ENCODE data around the gene ENTPD1. TPM values are rescaled to one million over a fixed set of nuclear protein-coding genes. Genes with fewer than 3 reads are reported as not detected.

ENTPD1 gene
- total RNA-seq, 4 donors from 2014 or later, result 7.2 to 19.3 (median 13.4) TPM

DNA sequence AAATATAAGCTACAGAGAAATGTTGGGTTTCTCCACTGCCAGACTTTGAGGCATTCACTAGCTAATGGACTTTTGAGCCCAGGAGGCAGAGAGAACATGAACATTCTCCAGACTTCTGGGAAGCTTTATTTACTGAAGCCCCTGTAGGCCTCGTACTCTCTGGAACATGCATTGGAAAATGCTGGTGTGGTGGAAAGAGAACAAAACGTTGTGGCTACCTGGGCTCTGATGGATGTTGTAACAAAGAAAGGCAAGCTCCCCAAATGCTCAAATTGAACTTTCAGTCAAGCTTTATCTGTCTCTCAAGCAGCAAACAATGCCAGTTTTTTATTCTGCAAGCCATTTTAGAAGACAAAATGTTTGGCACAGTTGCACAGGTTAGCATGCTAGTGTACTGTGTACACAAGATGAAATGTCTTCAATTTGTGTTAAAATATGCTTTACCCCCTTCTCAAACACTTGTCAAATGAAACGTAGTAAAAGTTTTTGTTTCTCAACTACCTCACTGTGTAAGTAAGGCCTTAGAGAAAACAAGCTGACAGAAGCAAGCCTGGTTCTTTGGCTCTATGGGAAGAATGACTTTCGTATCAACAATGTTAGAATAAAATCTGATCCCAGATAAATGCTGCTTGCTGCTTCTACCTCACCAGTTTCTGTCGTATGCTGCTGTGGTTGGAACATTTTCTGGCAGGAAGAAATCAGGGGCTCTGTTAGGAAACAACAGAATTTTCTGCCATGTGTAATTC is 80.8 kb downstream of the ENTPD1 start:
- Histone ChIP-seq H3K36me3 (no peaks in the 10 kb centered on the region), H3K9me3 (no peaks in the 10 kb centered on the region), H3K4me3 (replicated peaks in 1 of 3) (no peak overlapping the region), H3K27me3 (no peaks in the 10 kb centered on the region), H3K4me1 (peaks cover 21 to 26% of the 10 kb centered on the region in 2 donors), H3K27ac (peak overlapping the region; percentile 41 to 75 (median 49))
- TF ChIP-seq POLR2A (IDR thresholded peaks at IDR 0.05), result no peak
- TF ChIP-seq, protein P1, sequence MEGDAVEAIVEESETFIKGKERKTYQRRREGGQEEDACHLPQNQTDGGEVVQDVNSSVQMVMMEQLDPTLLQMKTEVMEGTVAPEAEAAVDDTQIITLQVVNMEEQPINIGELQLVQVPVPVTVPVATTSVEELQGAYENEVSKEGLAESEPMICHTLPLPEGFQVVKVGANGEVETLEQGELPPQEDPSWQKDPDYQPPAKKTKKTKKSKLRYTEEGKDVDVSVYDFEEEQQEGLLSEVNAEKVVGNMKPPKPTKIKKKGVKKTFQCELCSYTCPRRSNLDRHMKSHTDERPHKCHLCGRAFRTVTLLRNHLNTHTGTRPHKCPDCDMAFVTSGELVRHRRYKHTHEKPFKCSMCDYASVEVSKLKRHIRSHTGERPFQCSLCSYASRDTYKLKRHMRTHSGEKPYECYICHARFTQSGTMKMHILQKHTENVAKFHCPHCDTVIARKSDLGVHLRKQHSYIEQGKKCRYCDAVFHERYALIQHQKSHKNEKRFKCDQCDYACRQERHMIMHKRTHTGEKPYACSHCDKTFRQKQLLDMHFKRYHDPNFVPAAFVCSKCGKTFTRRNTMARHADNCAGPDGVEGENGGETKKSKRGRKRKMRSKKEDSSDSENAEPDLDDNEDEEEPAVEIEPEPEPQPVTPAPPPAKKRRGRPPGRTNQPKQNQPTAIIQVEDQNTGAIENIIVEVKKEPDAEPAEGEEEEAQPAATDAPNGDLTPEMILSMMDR (IDR thresholded peaks at IDR 0.05), result no peak
- intact Hi-C loops (cut with DNase I), result no loop called here
- no peak for DNase-seq
- 44 to 45% methylated on average over 5 of the region's 5 CpGs for WGBS, 2 donors

DNA sequence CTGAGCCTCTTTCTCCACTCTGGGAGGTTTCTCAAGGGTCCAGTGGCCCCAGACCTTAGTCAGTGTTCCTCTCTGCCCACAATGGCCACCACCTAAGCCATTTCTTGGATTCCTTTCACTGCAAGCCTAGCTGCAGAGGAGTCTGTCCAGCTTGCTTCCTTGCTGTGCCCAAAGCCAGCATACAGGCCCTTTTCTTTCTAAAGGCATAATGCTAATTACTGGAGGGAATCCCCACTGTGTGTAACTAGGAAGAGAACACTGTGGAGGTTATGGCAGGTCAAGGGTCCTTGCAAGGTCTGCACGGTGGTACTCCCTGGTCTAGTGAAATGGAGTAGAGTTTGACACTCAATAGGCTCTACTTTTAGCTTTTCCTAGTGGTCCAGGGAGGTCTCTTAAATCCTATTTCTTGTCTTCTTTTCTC is 81.4 kb downstream of the ENTPD1 start:
- 44 to 45% methylated on average over 1 of the region's 1 CpG for WGBS, 2 donors

DNA sequence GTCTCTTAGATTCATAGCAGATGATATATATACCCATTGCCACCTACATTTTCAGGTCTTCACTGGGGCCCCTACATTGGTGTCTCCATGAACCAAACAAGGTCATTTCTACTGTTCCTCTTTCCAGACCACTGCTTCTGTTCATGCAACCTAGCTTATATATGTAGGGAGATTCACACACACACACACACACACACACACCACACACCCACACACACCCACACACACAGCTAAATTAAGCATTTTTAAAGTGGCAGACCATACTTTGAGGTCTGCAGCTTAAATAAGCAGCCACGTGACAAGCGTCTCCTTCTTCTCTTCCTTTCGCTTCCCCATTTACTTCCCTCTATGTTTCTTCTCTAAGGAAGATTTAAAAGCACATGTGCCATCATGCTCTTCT is 81.8 kb downstream of the ENTPD1 start:
- DNase-seq, result no peak
- 91 to 96% methylated on average over 3 of the region's 3 CpGs for WGBS, 2 donors
- intact Hi-C loops (cut with DNase I), result no loop called here
- H3K27ac ChIP-seq, result peak overlapping the region in 2 of 3 donors; percentile 41 to 75
- H3K4me1 ChIP-seq, result peaks cover 21 to 28% of the 10 kb centered on the region in 2 donors
- H3K27me3 ChIP-seq, result no peaks in the 10 kb centered on the region
- H3K4me3 ChIP-seq (replicated peaks in 1 of 3), result no peak overlapping the region
- H3K9me3 ChIP-seq, result no peaks in the 10 kb centered on the region
- TF ChIP-seq, protein P1 (IDR thresholded peaks at IDR 0.05), result no peak
- TF ChIP-seq POLR2A (IDR thresholded peaks at IDR 0.05), result no peak
- no peaks in the 10 kb centered on the region for H3K36me3 ChIP-seq

More for the DNA sequence above, 81.4 kb downstream of the ENTPD1 start:
- no peak for DNase-seq
- Histone ChIP-seq H3K4me3 (replicated peaks in 1 of 3) (no peak overlapping the region), H3K4me1 (peaks cover 21 to 31% of the 10 kb centered on the region in 2 donors), H3K27me3 (no peaks in the 10 kb centered on the region), H3K36me3 (no peaks in the 10 kb centered on the region), H3K9me3 (no peaks in the 10 kb centered on the region), H3K27ac (peak overlapping the region; percentile 41 to 75 (median 49))
- intact Hi-C loops (cut with DNase I), result no loop called here
- TF ChIP-seq POLR2A (IDR thresholded peaks at IDR 0.05), result no peak
- TF ChIP-seq, protein P1 (IDR thresholded peaks at IDR 0.05), result no peak

DNA sequence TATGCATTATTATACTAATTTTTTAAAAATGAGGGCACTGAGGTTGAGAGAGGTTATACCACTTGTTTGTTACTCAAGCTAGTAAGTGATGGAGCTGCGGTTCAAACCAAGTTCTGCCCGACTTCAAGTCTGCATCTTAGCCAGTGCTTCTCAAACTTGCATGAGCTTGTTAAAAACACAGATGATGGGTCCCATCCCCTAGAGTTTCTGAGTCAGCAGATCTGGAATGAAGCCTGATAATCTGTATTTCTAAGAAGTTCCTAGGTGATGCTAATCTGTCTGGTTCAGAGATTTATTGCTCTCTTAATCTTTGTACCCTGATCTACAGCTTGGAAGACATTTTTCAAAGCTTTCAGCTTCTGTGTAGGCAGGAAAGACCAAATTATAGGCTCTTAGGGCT is 84.2 kb downstream of the ENTPD1 start:
- WGBS, 2 donors, result 62 to 85% methylated on average over 2 of the region's 2 CpGs
- Histone ChIP-seq H3K4me1 (peaks cover 21 to 27% of the 10 kb centered on the region in 2 donors), H3K9me3 (no peaks in the 10 kb centered on the region), H3K27me3 (no peaks in the 10 kb centered on the region), H3K36me3 (no peaks in the 10 kb centered on the region), H3K4me3 (replicated peaks in 1 of 3) (no peak overlapping the region), H3K27ac (no peak overlapping the region)
- TF ChIP-seq POLR2A (IDR thresholded peaks at IDR 0.05), result no peak
- TF ChIP-seq, protein P1 (IDR thresholded peaks at IDR 0.05), result no peak
- intact Hi-C loops (cut with DNase I), result no loop called here
- no peak for DNase-seq

DNA sequence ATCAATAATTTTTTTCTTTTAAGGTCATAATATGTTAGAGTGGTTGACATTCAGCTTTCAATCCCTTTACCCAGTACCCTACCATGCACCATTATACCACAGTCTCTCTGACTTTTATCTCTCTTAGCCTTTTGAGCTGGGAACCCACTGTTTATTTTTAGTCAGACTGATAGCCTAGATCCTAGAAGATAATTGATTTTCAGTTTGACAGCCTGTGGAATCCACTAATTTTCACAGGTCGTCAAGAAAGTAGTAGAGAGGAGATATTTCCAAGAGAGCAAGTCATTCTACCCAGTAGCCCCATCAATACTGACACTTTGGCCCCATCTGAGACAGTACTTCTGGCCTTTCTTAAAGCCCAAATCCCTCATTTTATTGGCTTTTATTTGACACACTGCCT is 84.7 kb downstream of the ENTPD1 start:
- H3K27me3 ChIP-seq, result no peaks in the 10 kb centered on the region
- TF ChIP-seq, protein P1 (IDR thresholded peaks at IDR 0.05), result no peak
- TF ChIP-seq POLR2A (IDR thresholded peaks at IDR 0.05), result no peak
- no peaks in the 10 kb centered on the region for H3K9me3 ChIP-seq
- WGBS, 2 donors, result 62 to 74% methylated on average over 1 of the region's 1 CpG
- intact Hi-C loops (cut with DNase I), result no loop called here
- no peaks in the 10 kb centered on the region for H3K36me3 ChIP-seq
- H3K4me1 ChIP-seq, result peaks cover 21 to 27% of the 10 kb centered on the region in 2 donors
- DNase-seq, result no peak
- H3K27ac ChIP-seq, result peak overlapping the region in 1 of 3 donors; percentile 69
- H3K4me3 ChIP-seq (replicated peaks in 1 of 3), result no peak overlapping the region

Data from thyroid gland (tissue), 4 donors.